ENCODE measurements around the gene CAMP.
"Not testable (repeated sequence)": the region's sequence is repeated elsewhere in the genome, so short reads cannot be mapped to it uniquely, and the experiment has no call there.

The CAMP gene

DNA sequence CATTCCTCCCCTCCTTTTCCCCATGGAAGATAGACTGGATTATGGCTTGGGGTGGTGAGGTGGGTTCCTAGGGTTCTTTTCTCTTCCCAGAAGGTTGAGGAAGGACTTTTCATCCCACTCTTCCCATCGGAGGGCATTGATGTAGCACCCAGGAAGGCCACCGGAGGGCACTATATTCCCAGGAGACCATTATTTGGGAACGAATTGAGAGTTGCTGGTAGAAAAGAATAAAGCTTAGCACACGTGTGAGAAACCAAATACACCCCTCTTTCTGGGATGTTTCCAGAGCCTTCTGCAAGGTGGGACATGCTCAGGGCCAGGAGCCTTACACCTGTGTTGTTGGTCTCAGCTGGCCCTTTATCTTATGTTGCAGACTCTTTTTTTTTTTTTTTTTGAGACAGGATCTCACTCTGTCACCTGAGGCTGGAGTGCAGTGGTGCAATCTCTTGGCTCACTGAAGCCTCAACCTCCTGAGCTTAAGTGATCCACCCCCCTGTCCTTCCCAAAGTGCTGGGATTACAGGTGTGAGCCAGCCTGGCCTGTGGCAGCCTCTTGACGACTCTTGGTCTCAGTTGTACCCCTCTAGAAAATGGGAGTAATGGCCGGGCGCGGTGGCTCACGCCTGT is 28.7 kb upstream of the CAMP start:
- FAIRE-seq = no peak
- DNase-seq (ENCODE audit: insufficient read length, low spot score) = peak; percentile 66
- TF ChIP-seq, protein P1, sequence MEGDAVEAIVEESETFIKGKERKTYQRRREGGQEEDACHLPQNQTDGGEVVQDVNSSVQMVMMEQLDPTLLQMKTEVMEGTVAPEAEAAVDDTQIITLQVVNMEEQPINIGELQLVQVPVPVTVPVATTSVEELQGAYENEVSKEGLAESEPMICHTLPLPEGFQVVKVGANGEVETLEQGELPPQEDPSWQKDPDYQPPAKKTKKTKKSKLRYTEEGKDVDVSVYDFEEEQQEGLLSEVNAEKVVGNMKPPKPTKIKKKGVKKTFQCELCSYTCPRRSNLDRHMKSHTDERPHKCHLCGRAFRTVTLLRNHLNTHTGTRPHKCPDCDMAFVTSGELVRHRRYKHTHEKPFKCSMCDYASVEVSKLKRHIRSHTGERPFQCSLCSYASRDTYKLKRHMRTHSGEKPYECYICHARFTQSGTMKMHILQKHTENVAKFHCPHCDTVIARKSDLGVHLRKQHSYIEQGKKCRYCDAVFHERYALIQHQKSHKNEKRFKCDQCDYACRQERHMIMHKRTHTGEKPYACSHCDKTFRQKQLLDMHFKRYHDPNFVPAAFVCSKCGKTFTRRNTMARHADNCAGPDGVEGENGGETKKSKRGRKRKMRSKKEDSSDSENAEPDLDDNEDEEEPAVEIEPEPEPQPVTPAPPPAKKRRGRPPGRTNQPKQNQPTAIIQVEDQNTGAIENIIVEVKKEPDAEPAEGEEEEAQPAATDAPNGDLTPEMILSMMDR (IDR thresholded peaks at IDR 0.05; ENCODE audit: insufficient read depth, missing control alignments) = peak; percentile 86

DNA sequence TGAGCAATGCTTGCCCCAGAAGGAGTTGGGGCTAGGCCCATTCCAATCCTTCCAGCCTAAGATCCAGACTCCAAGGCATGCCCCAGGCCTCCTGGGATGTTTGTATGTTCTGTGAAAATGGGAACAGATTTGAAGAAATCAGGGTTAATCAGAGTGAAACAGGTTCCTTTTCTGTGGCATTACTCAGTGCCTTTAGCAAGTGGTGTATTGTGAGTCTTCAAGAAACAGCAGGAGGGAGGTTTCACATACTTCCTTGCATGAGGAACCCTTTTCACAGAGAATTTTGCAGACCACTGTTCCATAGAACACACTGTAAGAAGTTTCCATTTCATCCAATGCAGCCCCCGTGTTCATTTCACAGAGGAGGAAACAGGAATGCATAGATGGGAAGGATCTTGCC is 26.7 kb upstream of the CAMP start:
- DNase-seq (ENCODE audit: insufficient read length, low spot score) (no peak), FAIRE-seq (no peak)
- TF ChIP-seq, protein P1 (IDR thresholded peaks at IDR 0.05; ENCODE audit: insufficient read depth, missing control alignments) = no peak

DNA sequence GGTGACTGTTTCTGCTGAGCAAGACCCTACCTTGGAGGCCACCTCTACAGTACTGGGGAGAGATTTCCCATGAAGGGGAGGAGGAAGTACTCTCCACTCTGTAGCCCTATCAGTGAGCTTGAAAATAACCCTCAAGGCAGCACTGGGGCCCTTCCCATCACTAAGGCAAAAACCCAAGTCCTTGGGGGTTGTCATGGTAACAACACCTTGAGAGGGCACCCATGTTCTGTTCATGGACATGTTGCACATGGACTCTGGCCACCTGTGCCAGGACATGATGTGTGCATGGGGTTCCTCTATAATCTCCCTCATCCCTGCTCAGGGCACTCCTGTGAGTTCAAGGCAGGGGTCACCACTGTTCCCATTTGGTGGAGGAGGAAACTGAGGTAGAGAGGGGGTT is 24.2 kb upstream of the CAMP start:
- DNase-seq (ENCODE audit: insufficient read length, low spot score) = no peak
- FAIRE-seq = no peak
- TF ChIP-seq, protein P1 (IDR thresholded peaks at IDR 0.05; ENCODE audit: insufficient read depth, missing control alignments) = no peak

DNA sequence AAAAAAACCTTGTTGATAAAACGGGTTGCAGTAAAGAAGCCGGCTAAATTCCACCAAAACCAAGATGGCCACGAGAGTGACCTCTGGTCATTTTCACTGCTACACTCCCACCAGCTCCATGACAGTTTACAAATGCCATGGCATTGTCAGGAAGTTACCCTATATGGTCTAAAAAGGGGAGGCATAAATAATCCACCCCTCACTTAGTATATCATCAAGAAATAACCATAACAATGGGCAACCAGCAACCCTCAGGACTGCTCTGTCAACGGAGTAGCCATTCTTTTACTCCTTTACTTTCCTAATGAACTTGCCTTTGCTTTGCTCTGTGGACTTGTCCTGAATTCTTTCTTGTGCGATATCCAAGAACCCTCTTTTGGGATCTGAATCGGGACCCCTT is 20.7 kb upstream of the CAMP start:
- TF ChIP-seq, protein P1 (IDR thresholded peaks at IDR 0.05; ENCODE audit: insufficient read depth, missing control alignments) = no peak
- FAIRE-seq (no peak), DNase-seq (ENCODE audit: insufficient read length, low spot score) (no peak)

DNA sequence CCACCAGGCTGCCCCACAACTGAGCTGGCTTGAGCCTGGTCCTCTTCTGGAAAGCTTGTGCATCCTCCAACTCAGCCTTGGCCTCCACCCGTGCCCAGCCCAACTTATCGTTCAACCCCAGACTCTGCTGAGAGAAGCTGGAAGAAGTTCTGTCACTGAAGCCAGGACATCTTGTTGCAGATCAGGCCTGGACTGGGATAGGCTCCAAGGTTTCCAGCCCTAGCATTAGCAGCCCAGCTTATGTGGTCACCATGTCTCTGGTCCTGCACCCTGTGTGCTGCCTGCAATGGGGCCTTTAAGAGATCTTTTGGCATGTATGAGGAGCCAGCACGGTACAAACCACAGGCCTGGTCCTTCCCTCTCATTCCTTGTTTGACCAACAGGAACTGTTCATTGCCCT is 15.2 kb upstream of the CAMP start:
- no peak for DNase-seq (ENCODE audit: insufficient read length, low spot score)
- FAIRE-seq = no peak
- TF ChIP-seq, protein P1 (IDR thresholded peaks at IDR 0.05; ENCODE audit: insufficient read depth, missing control alignments) = no peak

DNA sequence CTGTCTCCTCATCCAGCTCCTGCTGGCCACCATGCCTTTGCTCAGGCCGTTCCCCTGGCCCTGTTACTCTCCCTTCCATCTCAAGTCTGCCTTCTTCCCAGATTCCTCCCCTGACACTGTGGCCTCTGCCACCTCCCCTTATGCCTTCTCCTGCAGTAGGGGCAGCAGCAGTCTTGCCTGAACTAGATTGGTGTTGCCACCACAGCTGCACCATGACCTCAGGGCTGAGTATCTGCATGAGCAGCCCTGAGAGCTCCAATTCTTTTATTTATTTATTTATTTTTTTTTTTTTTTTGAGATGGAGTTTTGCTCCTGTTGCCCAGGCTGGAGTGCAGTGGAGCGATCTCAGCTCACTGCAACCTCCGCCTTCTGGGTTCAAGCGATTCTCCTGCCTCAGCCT is 13.8 kb upstream of the CAMP start:
- no peak for FAIRE-seq
- TF ChIP-seq, protein P1 (IDR thresholded peaks at IDR 0.05; ENCODE audit: insufficient read depth, missing control alignments) = no peak

DNA sequence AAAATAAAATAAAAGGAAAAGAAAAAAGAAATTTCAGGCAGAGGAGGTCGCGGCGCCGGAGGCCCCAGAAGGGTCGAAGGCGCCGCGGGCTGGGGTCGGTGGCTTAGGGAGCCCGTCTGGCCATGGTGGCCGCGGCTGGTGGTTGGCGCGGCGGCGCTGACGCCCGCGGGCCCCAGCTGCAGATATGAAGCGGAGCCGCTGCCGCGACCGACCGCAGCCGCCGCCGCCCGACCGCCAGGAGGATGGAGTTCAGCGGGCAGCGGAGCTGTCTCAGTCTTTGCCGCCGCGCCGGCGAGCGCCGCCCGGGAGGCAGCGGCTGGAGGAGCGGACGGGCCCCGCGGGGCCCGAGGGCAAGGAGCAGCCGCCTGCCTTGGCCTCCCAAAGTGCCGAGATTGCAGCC is 12.8 kb upstream of the CAMP start:
- FAIRE-seq; DNase-seq (ENCODE audit: insufficient read length, low spot score): not testable (repeated sequence)

More for the DNA sequence above, 13.8 kb upstream of the CAMP start:
- DNase-seq (ENCODE audit: insufficient read length, low spot score) = no peak

DNA sequence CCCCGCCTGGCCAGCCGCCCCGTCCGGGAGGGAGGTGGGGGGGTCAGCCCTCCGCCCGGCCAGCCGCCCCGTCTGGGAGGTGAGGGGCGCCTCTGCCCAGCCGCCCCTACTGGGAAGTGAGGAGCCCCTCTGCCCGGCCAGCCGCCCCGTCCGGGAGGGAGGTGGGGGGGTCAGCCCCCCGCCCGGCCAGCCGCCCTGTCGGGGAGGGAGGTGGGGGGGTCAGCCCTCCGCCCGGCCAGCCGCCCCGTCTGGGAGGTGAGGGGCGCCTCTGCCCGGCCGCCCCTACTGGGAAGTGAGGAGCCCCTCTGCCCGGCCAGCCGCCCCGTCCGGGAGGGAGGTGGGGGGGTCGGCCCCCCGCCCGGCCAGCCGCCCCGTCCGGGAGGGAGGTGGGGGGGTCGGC is 11.5 kb upstream of the CAMP start:
- not testable (repeated sequence) for FAIRE-seq; DNase-seq (ENCODE audit: insufficient read length, low spot score)
